Liver (tissue), 3 donors: ENCODE measurements around the gene TTC3.

Source experiments
- EGR1 ChIP-seq, 2 donors: IDR thresholded peaks; 2 replicates each; pipeline ENCODE4 v1.6.1; 2016 to 2018; ENCODE audit warnings: antibody characterized with exemption in 2 of 2, low read depth in 2 of 2
- FOXA1 ChIP-seq: IDR thresholded peaks from 2 replicates; pipeline ENCODE4 v1.6.1; 2016; ENCODE audit warnings: antibody characterized with exemption
- GABPA ChIP-seq, 2 donors: IDR thresholded peaks in 1 of 2; conservative IDR thresholded peaks in 1 of 2; 2 replicates each; pipeline ENCODE4 v1.6.1; 2016; ENCODE audit warnings: antibody characterized with exemption in 2 of 2, mild to moderate bottlenecking in 1 of 2, moderate library complexity in 1 of 2
- HNF4G ChIP-seq: IDR thresholded peaks from 2 replicates; pipeline ENCODE4 v1.6.1; 2016; ENCODE audit warnings: antibody characterized with exemption
- JUND ChIP-seq, 2 donors: IDR thresholded peaks; 2 replicates each; pipeline ENCODE4 v1.6.1; 2016; ENCODE audit warnings: antibody characterized with exemption in 2 of 2
- TAF1 ChIP-seq: conservative IDR thresholded peaks from 2 replicates; pipeline ENCODE4 v1.6.1; 2016; ENCODE audit warnings: antibody characterized with exemption, mild to moderate bottlenecking
- YY1 ChIP-seq: IDR thresholded peaks from 2 replicates; pipeline ENCODE4 v1.6.1; 2016; ENCODE audit warnings: antibody characterized with exemption, mild to moderate bottlenecking
- TF ChIP-seq, protein P1 (sequence below): fragments of 150-350 bp; IDR thresholded peaks from 2 replicates; pipeline ENCODE4 v1.5.1; 2017; ENCODE audit warnings: improper control_type of control experiment, low read depth, low read length; ENCODE audit not compliant: missing input control
- TF ChIP-seq, protein P2 (sequence below): IDR thresholded peaks from 2 replicates; pipeline ENCODE4 v1.6.1; 2016; ENCODE audit warnings: antibody characterized with exemption, mild to moderate bottlenecking
- TF ChIP-seq, protein P3 (sequence below): IDR thresholded peaks from 2 replicates; pipeline ENCODE4 v1.6.1; 2016; ENCODE audit warnings: antibody characterized with exemption
- donor health status: healthy.
- donor health status: healthy.

DNA sequence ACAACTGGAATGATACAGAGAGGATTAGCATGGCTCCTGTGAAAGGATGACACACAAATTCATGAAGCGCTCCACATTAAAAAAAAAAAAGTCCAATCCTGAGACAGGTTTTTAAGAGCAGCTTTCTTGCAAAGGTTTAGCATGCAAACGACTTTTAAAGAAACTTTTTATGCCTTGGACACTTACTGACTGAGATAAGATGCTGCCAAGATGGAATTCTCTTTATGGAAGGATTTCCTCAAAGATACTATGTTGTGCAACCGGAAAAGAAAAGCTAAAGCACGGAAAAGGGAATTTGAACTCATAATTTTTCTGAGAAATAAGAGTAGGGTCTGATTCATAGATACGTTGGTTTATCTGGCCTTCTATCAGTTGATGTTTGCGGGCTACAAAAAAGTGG is 27.5 kb upstream of the TTC3 start:
- TF ChIP-seq, protein P1, sequence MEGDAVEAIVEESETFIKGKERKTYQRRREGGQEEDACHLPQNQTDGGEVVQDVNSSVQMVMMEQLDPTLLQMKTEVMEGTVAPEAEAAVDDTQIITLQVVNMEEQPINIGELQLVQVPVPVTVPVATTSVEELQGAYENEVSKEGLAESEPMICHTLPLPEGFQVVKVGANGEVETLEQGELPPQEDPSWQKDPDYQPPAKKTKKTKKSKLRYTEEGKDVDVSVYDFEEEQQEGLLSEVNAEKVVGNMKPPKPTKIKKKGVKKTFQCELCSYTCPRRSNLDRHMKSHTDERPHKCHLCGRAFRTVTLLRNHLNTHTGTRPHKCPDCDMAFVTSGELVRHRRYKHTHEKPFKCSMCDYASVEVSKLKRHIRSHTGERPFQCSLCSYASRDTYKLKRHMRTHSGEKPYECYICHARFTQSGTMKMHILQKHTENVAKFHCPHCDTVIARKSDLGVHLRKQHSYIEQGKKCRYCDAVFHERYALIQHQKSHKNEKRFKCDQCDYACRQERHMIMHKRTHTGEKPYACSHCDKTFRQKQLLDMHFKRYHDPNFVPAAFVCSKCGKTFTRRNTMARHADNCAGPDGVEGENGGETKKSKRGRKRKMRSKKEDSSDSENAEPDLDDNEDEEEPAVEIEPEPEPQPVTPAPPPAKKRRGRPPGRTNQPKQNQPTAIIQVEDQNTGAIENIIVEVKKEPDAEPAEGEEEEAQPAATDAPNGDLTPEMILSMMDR = no peak
- TF ChIP-seq JUND (IDR thresholded peaks at IDR 0.05) (no peak), TAF1 (no peak), YY1 (no peak), FOXA1 (no peak), GABPA (IDR thresholded peaks at IDR 0.05 in 1 of 2, conservative IDR thresholded peaks at IDR 0.05 in 1 of 2) (no peak), EGR1 (IDR thresholded peaks at IDR 0.05; ENCODE audit: low read depth in 2 of 2) (no peak), HNF4G (no peak)
- TF ChIP-seq, protein P2, sequence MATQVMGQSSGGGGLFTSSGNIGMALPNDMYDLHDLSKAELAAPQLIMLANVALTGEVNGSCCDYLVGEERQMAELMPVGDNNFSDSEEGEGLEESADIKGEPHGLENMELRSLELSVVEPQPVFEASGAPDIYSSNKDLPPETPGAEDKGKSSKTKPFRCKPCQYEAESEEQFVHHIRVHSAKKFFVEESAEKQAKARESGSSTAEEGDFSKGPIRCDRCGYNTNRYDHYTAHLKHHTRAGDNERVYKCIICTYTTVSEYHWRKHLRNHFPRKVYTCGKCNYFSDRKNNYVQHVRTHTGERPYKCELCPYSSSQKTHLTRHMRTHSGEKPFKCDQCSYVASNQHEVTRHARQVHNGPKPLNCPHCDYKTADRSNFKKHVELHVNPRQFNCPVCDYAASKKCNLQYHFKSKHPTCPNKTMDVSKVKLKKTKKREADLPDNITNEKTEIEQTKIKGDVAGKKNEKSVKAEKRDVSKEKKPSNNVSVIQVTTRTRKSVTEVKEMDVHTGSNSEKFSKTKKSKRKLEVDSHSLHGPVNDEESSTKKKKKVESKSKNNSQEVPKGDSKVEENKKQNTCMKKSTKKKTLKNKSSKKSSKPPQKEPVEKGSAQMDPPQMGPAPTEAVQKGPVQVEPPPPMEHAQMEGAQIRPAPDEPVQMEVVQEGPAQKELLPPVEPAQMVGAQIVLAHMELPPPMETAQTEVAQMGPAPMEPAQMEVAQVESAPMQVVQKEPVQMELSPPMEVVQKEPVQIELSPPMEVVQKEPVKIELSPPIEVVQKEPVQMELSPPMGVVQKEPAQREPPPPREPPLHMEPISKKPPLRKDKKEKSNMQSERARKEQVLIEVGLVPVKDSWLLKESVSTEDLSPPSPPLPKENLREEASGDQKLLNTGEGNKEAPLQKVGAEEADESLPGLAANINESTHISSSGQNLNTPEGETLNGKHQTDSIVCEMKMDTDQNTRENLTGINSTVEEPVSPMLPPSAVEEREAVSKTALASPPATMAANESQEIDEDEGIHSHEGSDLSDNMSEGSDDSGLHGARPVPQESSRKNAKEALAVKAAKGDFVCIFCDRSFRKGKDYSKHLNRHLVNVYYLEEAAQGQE = no peak
- TF ChIP-seq, protein P3, sequence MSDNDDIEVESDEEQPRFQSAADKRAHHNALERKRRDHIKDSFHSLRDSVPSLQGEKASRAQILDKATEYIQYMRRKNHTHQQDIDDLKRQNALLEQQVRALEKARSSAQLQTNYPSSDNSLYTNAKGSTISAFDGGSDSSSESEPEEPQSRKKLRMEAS = no peak
